H9 (cell line): ENCODE measurements around the gene EZH2. TPM values are rescaled to one million over a fixed set of nuclear protein-coding genes. Genes with fewer than 3 reads are reported as not detected.

Experiments used
- DNase-seq: peaks from one replicate; pipeline ENCODE4 v3.0.0-alpha.2; 2017
- H2AFZ ChIP-seq: one replicate; pipeline ENCODE4 v1.6.1; 2013; ENCODE audit warnings: mild to moderate bottlenecking, low read length, control low read depth, moderate library complexity
- H2AK5ac ChIP-seq: 2 replicates; pipeline ENCODE4 v1.6.1; 2013; ENCODE audit warnings: low read length, control low read depth, mixed read lengths; ENCODE audit not compliant: insufficient read length
- H2BK120ac ChIP-seq: one replicate; pipeline ENCODE4 v1.6.1; 2013; ENCODE audit warnings: low read depth, mild to moderate bottlenecking, low read length, control low read depth, inconsistent platforms; ENCODE audit not compliant: poor library complexity, severe bottlenecking
- H2BK12ac ChIP-seq: 2 replicates; pipeline ENCODE4 v1.6.1; 2013; ENCODE audit warnings: low read length, control low read depth, mixed read lengths, low read depth; ENCODE audit not compliant: insufficient read length
- H2BK15ac ChIP-seq: 2 replicates; pipeline ENCODE4 v1.6.1; 2013; ENCODE audit warnings: low read depth, low read length, control low read depth
- H2BK20ac ChIP-seq: one replicate; pipeline ENCODE4 v1.6.1; 2013; ENCODE audit warnings: low read depth, mild to moderate bottlenecking, low read length, control low read depth, inconsistent platforms; ENCODE audit not compliant: poor library complexity, severe bottlenecking
- H2BK5ac ChIP-seq: 2 replicates; pipeline ENCODE4 v1.6.1; 2013; ENCODE audit warnings: low read length, control low read depth, mixed read lengths; ENCODE audit not compliant: insufficient read length
- H3K14ac ChIP-seq: 2 replicates; pipeline ENCODE4 v1.6.1; 2013; ENCODE audit warnings: low read length, control low read depth; ENCODE audit not compliant: insufficient read depth
- H3K18ac ChIP-seq: 2 replicates; pipeline ENCODE4 v1.6.1; 2013; ENCODE audit warnings: low read depth, mild to moderate bottlenecking, mixed read lengths, low read length, control low read depth; ENCODE audit not compliant: insufficient read length
- H3K23ac ChIP-seq: 2 replicates; pipeline ENCODE4 v1.6.1; 2013; ENCODE audit warnings: low read length, control low read depth, mixed read lengths, low read depth; ENCODE audit not compliant: insufficient read length
- H3K23me2 ChIP-seq: 2 replicates; pipeline ENCODE4 v1.6.1; 2013; ENCODE audit warnings: low read depth, mild to moderate bottlenecking, mixed read lengths, low read length, control low read depth; ENCODE audit not compliant: insufficient read length, poor library complexity, severe bottlenecking
- H3K27ac ChIP-seq: 2 replicates; pipeline ENCODE4 v1.5.1; 2013; ENCODE audit warnings: low read length, control low read depth, mixed read lengths, low read depth; ENCODE audit not compliant: insufficient read length
- H3K27me3 ChIP-seq: 2 replicates; pipeline ENCODE4 v1.6.1; 2013; ENCODE audit warnings: low read length, control low read depth, inconsistent platforms; ENCODE audit not compliant: insufficient read depth
- H3K4ac ChIP-seq: 2 replicates; pipeline ENCODE4 v1.6.1; 2013; ENCODE audit warnings: low read depth, mild to moderate bottlenecking, control low read depth, inconsistent platforms, low read length, moderate library complexity
- H3K4me1 ChIP-seq: 2 replicates; pipeline ENCODE4 v1.6.1; 2013; ENCODE audit warnings: low read length, control low read depth, inconsistent platforms; ENCODE audit not compliant: insufficient read depth
- H3K4me2 ChIP-seq: 2 replicates; pipeline ENCODE4 v1.6.1; 2013; ENCODE audit warnings: low read length, control low read depth, mixed read lengths; ENCODE audit not compliant: insufficient read length, insufficient read depth
- H3K56ac ChIP-seq: 2 replicates; pipeline ENCODE4 v1.6.1; 2013; ENCODE audit warnings: low read depth, mild to moderate bottlenecking, mixed read lengths, low read length, control low read depth; ENCODE audit not compliant: insufficient read length
- H3K79me1 ChIP-seq: 2 replicates; pipeline ENCODE4 v1.6.1; 2013; ENCODE audit warnings: low read depth, mild to moderate bottlenecking, moderate library complexity, low read length, control low read depth, inconsistent platforms; ENCODE audit not compliant: insufficient read depth, poor library complexity, severe bottlenecking
- H3K79me2 ChIP-seq: 2 replicates; pipeline ENCODE4 v1.6.1; 2013; ENCODE audit warnings: low read length, control low read depth, inconsistent platforms; ENCODE audit not compliant: insufficient read depth
- H3K9ac ChIP-seq: 2 replicates; pipeline ENCODE4 v1.6.1; 2013; ENCODE audit warnings: low read length, control low read depth, mixed read lengths; ENCODE audit not compliant: insufficient read length; ENCODE audit errors: extremely low read depth
- H3K9me3 ChIP-seq: one replicate; pipeline ENCODE4 v1.6.1; 2013; ENCODE audit warnings: low read depth, low read length, inconsistent platforms; ENCODE audit not compliant: control insufficient read depth
- H3T11ph ChIP-seq: one replicate; pipeline ENCODE4 v1.6.1; 2013; ENCODE audit warnings: mild to moderate bottlenecking, low read length, control low read depth, inconsistent platforms
- H4K20me1 ChIP-seq: one replicate; pipeline ENCODE4 v1.6.1; 2013; ENCODE audit not compliant: control insufficient read depth, insufficient read length, insufficient read depth
- H4K5ac ChIP-seq: 2 replicates; pipeline ENCODE4 v1.6.1; 2013; ENCODE audit warnings: low read depth, mild to moderate bottlenecking, mixed read lengths, low read length, control low read depth; ENCODE audit not compliant: insufficient read length
- H4K8ac ChIP-seq: replicated peaks from 2 replicates; pipeline ENCODE4 v1.6.1; 2013; ENCODE audit warnings: low read length, control low read depth, mixed read lengths, low read depth; ENCODE audit not compliant: insufficient read length
- H4K91ac ChIP-seq: 2 replicates; pipeline ENCODE4 v1.6.1; 2013; ENCODE audit warnings: low read depth, mild to moderate bottlenecking, moderate library complexity, mixed read lengths, low read length, control low read depth; ENCODE audit not compliant: insufficient read length
- H3K27ac Mint-ChIP-seq, 3 experiments: 2 replicates in 2 of 3; 3 replicates in 1 of 3; pipeline ENCODE4 v1.8.0; 2020 to 2021; ENCODE audit warnings: mixed read lengths in 3 of 3, mild to moderate bottlenecking in 1 of 3, moderate library complexity in 1 of 3
- H3K27me3 Mint-ChIP-seq: 2 replicates; pipeline ENCODE4 v1.8.0; 2021; ENCODE audit warnings: low read depth, mild to moderate bottlenecking, moderate library complexity, mixed read lengths
- H3K36me3 Mint-ChIP-seq, 3 experiments: 2 replicates in 2 of 3; 3 replicates in 1 of 3; pipeline ENCODE4 v1.8.0; 2020 to 2021; ENCODE audit warnings: low read depth in 3 of 3, mixed read lengths in 3 of 3; ENCODE audit not compliant: insufficient read depth in 1 of 3
- H3K4me1 Mint-ChIP-seq, 2 experiments: 2 replicates each; pipeline ENCODE4 v1.8.0; 2020; ENCODE audit warnings: mixed read lengths in 2 of 2
- H3K4me3 Mint-ChIP-seq, 2 experiments: 2 replicates in 1 of 2; 3 replicates in 1 of 2; pipeline ENCODE4 v1.8.0; 2020 to 2021; ENCODE audit warnings: mild to moderate bottlenecking in 2 of 2, mixed read lengths in 2 of 2, moderate library complexity in 1 of 2
- H3K9me3 Mint-ChIP-seq, 2 experiments: 2 replicates in 1 of 2; 3 replicates in 1 of 2; pipeline ENCODE4 v1.8.0; 2020; ENCODE audit warnings: mild to moderate bottlenecking in 2 of 2, mixed read lengths in 2 of 2, moderate library complexity in 1 of 2
- CTCF ChIP-seq: fragments of 200-600 bp; sonication (generic); conservative IDR thresholded peaks from 3 replicates; pipeline ENCODE4 v1.8.0; 2021; ENCODE audit warnings: antibody characterized with exemption, mild to moderate bottlenecking
- WGBS: extraction: QIAGEN DNeasy Blood & Tissue Kit; methylation state at CpG from one replicate; pipeline ENCODE4 v1.1.7; 2013; ENCODE audit warnings: missing lambda C conversion rate, low lambda C conversion rate, mixed read lengths; ENCODE audit not compliant: insufficient read length; ENCODE audit errors: extremely low coverage; 5-methylcytosine and 5-hydroxymethylcytosine counted together
- total RNA-seq: library from RNA; stranded (reverse); gene quantifications from 2 replicates; pipeline ENCODE4 v1.2.1, GENCODE V29; 2021

The EZH2 gene
- total RNA-seq, 1 experiment from 2014 or later, result 41.3 TPM

- TF ChIP-seq CTCF, result no peak
These were observed 93.2 kb downstream of the EZH2 start for GRCh38 chr7:148790850-148791249.

More at GRCh38 chr7:148790850-148791249, 93.2 kb downstream of the EZH2 start:
- no peak overlapping the region for H2BK20ac ChIP-seq
- Mint-ChIP-seq H3K9me3 (no peaks in the 10 kb centered on the region; a peak in 1 of 5 replicates), H3K27ac (no peak overlapping the region), H3K27me3 (no peaks in the 10 kb centered on the region), H3K36me3 (peaks cover 63 to 89% (median 88%) of the 10 kb centered on the region in 3 experiments), H3K4me3 (no peak overlapping the region), H3K4me1 (no peaks in the 10 kb centered on the region; a peak in 1 of 4 replicates)
- no peaks in the 10 kb centered on the region for H3K79me1 ChIP-seq
- no peak overlapping the region for H2AFZ ChIP-seq
- no peaks in the 10 kb centered on the region for H3K23me2 ChIP-seq
- no peak overlapping the region for H3K4ac ChIP-seq
- no peaks in the 10 kb centered on the region for H3K9me3 ChIP-seq
- WGBS, result no CpG with 5 or more reads among the region's 2 CpGs
- H4K5ac ChIP-seq, result no peak overlapping the region
- H4K91ac ChIP-seq, result no peak overlapping the region
- no peak overlapping the region for H2BK15ac ChIP-seq
- no peak overlapping the region for H3K23ac ChIP-seq
- H3K4me1 ChIP-seq, result no peaks in the 10 kb centered on the region
- no peaks in the 10 kb centered on the region for H3K27me3 ChIP-seq
- no peak overlapping the region for H3K9ac ChIP-seq
- no peak overlapping the region for H3K27ac ChIP-seq
- no peak overlapping the region for H2BK120ac ChIP-seq
- no peaks in the 10 kb centered on the region for H3K79me2 ChIP-seq
- no peaks in the 10 kb centered on the region for H4K20me1 ChIP-seq
- no peak overlapping the region for H3K14ac ChIP-seq
- DNase-seq, result no peak
- H3K56ac ChIP-seq, result no peak overlapping the region
- H2BK12ac ChIP-seq, result no peak overlapping the region
- no peak overlapping the region for H3K18ac ChIP-seq
- no peak overlapping the region for H3K4me2 ChIP-seq
- no peak overlapping the region for H2AK5ac ChIP-seq
- H3T11ph ChIP-seq, result no peak overlapping the region
- H2BK5ac ChIP-seq, result no peak overlapping the region
- H4K8ac ChIP-seq, result no peak overlapping the region
